ENCODE data around the gene DUS1L. TPM values are rescaled to one million over a fixed set of nuclear protein-coding genes. Genes with fewer than 3 reads are reported as not detected.

Gene DUS1L
- total and polyA plus RNA-seq, 12 donors, result 34.1 to 191 (median 44.1) TPM

DNA sequence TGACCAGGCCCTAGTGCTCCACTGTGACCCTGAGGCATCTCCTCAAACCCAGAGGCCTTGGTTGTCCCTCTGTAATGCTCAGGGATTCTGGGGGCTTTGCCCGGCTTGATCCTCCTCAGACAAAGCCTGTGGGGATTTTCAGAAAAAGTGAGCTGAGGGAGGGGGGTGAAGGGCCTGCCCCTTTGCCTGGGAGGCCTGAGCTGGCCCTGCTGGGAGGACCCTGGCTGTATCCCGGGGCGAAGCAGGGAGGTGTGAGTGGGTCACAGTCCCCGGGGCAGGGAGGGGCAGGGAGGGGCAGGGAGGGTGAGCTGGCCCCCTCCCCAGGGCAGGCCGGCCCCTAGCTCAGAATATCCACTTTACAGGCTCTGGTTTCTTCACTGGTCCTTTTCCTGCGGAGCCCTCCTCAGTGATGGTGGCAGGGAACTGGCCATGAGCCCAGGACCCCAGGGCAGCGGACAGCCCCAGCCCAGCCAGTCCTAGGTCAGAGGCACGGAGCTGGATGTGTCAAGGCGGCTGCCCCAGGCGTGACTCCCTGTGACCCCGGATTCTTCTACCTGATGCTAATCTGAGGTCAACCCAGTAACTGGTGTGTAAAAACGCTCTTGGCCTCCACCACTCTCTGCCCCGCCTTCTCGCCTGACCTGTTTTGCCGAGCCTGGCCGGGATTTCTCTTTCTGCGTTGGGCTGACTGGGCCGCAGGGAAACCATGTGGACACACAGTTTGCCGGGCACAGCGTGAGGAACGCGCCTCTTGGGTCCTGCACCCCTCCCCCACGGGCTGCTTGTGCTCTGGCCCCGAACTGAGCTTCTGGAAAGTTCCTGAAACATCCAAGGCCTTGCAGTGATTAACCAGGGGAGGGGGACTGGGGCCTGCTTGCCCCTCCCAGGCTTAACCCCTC is 38.2 kb upstream of the DUS1L start:
- Histone ChIP-seq H3K27me3 (no peaks in the 10 kb centered on the region), H3K4me1 (peaks cover 15 to 62% (median 46%) of the 10 kb centered on the region in 9 donors), H3K36me3 (no peaks in the 10 kb centered on the region), H3K4me3 (no peak overlapping the region), H3K27ac (peak overlapping the region in 7 of 10 donors; percentile 27 to 52 (median 39)), H3K9me3 (no peaks in the 10 kb centered on the region)
- intact Hi-C loops (cut with DNase I), result loop anchor here in 2 of 10 donors (5.0 to 10.0 kb wide), 2 partner anchors 59 to 72 kb away; partner anchors contain the start of gene RAC3 (in 1 of the 2)
- peak in 6 of 8 donors; percentile 2 to 25 (median 15) for ATAC-seq
- peak in 1 of 2 donors; percentile 57 for DNase-seq
- 44 to 51% methylated on average over 24 of the region's 24 CpGs for whole genome bisulfite sequencing, 2 donors
- TF ChIP-seq, protein P1, sequence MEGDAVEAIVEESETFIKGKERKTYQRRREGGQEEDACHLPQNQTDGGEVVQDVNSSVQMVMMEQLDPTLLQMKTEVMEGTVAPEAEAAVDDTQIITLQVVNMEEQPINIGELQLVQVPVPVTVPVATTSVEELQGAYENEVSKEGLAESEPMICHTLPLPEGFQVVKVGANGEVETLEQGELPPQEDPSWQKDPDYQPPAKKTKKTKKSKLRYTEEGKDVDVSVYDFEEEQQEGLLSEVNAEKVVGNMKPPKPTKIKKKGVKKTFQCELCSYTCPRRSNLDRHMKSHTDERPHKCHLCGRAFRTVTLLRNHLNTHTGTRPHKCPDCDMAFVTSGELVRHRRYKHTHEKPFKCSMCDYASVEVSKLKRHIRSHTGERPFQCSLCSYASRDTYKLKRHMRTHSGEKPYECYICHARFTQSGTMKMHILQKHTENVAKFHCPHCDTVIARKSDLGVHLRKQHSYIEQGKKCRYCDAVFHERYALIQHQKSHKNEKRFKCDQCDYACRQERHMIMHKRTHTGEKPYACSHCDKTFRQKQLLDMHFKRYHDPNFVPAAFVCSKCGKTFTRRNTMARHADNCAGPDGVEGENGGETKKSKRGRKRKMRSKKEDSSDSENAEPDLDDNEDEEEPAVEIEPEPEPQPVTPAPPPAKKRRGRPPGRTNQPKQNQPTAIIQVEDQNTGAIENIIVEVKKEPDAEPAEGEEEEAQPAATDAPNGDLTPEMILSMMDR (IDR thresholded peaks at IDR 0.05), result no peak

DNA sequence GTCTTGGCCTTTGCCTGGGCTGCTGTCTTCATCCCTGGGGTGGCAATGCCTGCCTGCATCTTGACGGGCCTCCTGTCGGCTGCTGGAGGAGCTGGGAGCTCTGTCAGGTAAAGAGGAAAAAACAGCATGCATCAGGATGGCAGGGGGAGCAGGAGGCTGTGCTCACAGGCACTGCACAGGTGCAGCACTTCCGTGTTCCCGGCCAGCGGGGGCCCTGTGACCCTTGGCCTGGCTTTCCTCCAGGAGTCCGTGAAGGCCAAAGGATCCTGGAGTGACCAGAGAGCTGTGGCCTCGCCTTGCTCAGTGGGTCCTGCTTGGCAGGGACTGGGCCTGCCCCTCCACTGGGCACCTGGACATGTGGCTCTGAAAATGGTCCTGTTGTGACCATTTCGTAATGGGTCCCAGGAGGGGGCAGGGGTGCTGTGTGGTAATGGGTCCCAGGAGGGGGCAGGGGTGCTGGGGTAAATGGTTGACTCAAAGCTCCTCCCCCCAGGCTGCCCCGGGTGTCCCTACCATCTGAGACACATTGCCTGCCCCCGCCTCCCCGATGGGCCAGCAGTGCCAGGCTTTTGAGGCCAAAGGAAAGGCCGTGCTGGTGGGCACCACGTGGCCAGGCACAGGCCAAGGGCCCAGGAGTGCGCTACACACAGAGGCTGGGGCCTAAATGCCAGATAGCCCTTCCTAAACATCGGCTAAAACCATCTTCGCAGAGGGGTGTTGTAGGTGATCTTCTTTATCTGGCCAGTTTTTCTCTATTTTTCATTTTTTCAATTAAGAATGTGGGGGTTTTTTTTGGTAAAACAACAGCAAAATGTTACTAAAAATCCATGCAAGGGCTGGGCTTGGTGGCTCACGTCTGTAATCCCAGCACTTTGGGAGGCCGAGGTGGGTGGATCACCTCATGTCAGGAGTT is 36.4 kb upstream of the DUS1L start:
- H3K4me1 ChIP-seq, result peaks cover 15 to 60% (median 48%) of the 10 kb centered on the region in 9 donors

DNA sequence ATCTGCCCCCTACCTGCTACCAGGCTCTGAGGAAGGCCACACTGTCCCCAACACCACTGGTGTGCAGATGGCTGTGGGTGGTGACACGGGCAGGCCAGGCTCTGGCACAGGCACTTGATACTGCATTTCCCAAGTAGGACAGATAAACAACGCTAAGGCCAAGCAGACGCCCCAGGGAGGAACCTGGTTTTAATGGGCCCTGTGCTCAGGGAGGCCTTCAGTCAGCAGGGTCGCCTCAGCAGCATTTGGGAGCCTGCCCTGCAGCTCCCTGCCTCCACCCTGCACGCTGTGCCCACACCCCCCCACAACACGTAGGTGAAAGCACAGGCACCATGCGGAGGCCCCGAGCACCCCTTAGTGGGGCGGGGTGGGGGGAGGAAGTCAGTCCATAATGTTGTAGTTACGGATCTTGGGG is 35.7 kb upstream of the DUS1L start:
- Histone ChIP-seq H3K36me3 (peaks cover 0 to under 1% (median 0%) of the 10 kb centered on the region in 9 donors), H3K4me1 (peaks cover 15 to 60% (median 47%) of the 10 kb centered on the region in 9 donors), H3K9me3 (no peaks in the 10 kb centered on the region), H3K27ac (peak overlapping the region in 5 of 10 donors; percentile 18 to 45 (median 30)), H3K27me3 (no peaks in the 10 kb centered on the region), H3K4me3 (no peak overlapping the region)
- 56 to 65% methylated on average over 10 of the region's 10 CpGs for WGBS, 2 donors
- TF ChIP-seq, protein P1 (IDR thresholded peaks at IDR 0.05), result no peak
- ATAC-seq (peak in 1 of 8 donors; percentile 3), DNase-seq (peak in 1 of 2 donors; percentile 26)
- intact Hi-C loops (cut with DNase I), result loop anchor here in 2 of 10 donors (5.0 to 10.0 kb wide), 2 partner anchors 57 to 69 kb away; partner anchors contain the start of gene RAC3 (in 1 of the 2)

More for the DNA sequence above, 36.4 kb upstream of the DUS1L start:
- Histone ChIP-seq H3K36me3 (no peaks in the 10 kb centered on the region), H3K27ac (peak overlapping the region in 1 of 10 donors; percentile 45), H3K27me3 (no peaks in the 10 kb centered on the region), H3K9me3 (no peaks in the 10 kb centered on the region), H3K4me3 (no peak overlapping the region)
- TF ChIP-seq, protein P1 (IDR thresholded peaks at IDR 0.05), result no peak
- intact Hi-C loops (cut with DNase I), result loop anchor here in 2 of 10 donors (5.0 to 10.0 kb wide), 2 partner anchors 57 to 70 kb away; partner anchors contain the start of gene RAC3 (in 1 of the 2)
- no peak for ATAC-seq
- DNase-seq, result peak in 1 of 2 donors; percentile 16
- 71 to 79% methylated on average over 18 of the region's 18 CpGs for WGBS, 2 donors
